ENCODE data around the gene FRMD4B.

Gene FRMD4B

GRCh38 chr3:69385723-69386555, at the start of gene FRMD4B:
Gene FRMD4B (minus strand): TSS chr3:69386088. CDS start chr3:69385989, 99 bp downstream.
- FAIRE-seq: no peak

- FAIRE-seq: no peak
Measured at GRCh38 chr3:69433969-69434325, 48.1 kb upstream of the FRMD4B start.

GRCh38 chr3:69433121-69433968, 47.5 kb upstream of the FRMD4B start:
- no peak for FAIRE-seq

GRCh38 chr3:69428657-69429255, 42.9 kb upstream of the FRMD4B start:
- FAIRE-seq: no peak

- no peak for FAIRE-seq
Measured at GRCh38 chr3:69426967-69427304, 41.0 kb upstream of the FRMD4B start.

GRCh38 chr3:69426291-69426966, 40.5 kb upstream of the FRMD4B start:
- no peak for FAIRE-seq

GRCh38 chr3:69425249-69425648, 39.4 kb upstream of the FRMD4B start:
- peak; percentile 30 for FAIRE-seq

- no peak for FAIRE-seq
Measured at GRCh38 chr3:69423463-69424155, 37.7 kb upstream of the FRMD4B start.

- FAIRE-seq: no peak
Measured at GRCh38 chr3:69422751-69423150, 36.9 kb upstream of the FRMD4B start.

- no peak for FAIRE-seq
Measured at GRCh38 chr3:69420781-69421520, 35.1 kb upstream of the FRMD4B start.

GRCh38 chr3:69419276-69419675, 33.4 kb upstream of the FRMD4B start:
- FAIRE-seq: no peak

GRCh38 chr3:69417541-69418078, 31.7 kb upstream of the FRMD4B start:
- no peak for FAIRE-seq

- no peak for FAIRE-seq
Measured at GRCh38 chr3:69413551-69414207, 27.8 kb upstream of the FRMD4B start.

- no peak for FAIRE-seq
Measured at GRCh38 chr3:69411346-69411745, 25.5 kb upstream of the FRMD4B start.

GRCh38 chr3:69410301-69410700, 24.4 kb upstream of the FRMD4B start:
- peak; percentile 64 for FAIRE-seq

GRCh38 chr3:69409831-69410230, 23.9 kb upstream of the FRMD4B start:
- no peak for FAIRE-seq

GRCh38 chr3:69409011-69409410, 23.1 kb upstream of the FRMD4B start:
- no peak for FAIRE-seq

- no peak for FAIRE-seq
Measured at GRCh38 chr3:69408542-69408941, 22.7 kb upstream of the FRMD4B start.

- no peak for FAIRE-seq
Measured at GRCh38 chr3:69407908-69408307, 22.0 kb upstream of the FRMD4B start.

- no peak for FAIRE-seq
Measured at GRCh38 chr3:69406163-69406562, 20.3 kb upstream of the FRMD4B start.

- FAIRE-seq: no peak
Measured at GRCh38 chr3:69405067-69405466, 19.2 kb upstream of the FRMD4B start.

Measured in islet of Langerhans (tissue), 1 donor.